ENCODE measurements around the gene TMBIM4.

The TMBIM4 gene

GRCh38 chr12:66113471-66113870 is 56.3 kb downstream of the TMBIM4 start:
- no peak overlapping the region for H4K8ac ChIP-seq (ENCODE audit: low read length)
- no peak overlapping the region for H2BK120ac ChIP-seq (ENCODE audit: low read depth, low read length)

GRCh38 chr12:66111605-66112004 is 58.2 kb downstream of the TMBIM4 start:
- peak overlapping the region in 1 of 2 experiments; percentile 43 for H3K18ac ChIP-seq (ENCODE audit: low read depth in 1 of 2, low read length in 2 of 2)
- no peak overlapping the region for H4K91ac ChIP-seq (ENCODE audit: low read length)
- H2AK5ac ChIP-seq (ENCODE audit: low read length, severe bottlenecking), result no peak overlapping the region
- DNase-seq, result peak; percentile 37
- no peaks in the 10 kb centered on the region for H3K9me3 ChIP-seq (ENCODE audit: control insufficient read depth, low read length)
- no peak overlapping the region for H3K14ac ChIP-seq (ENCODE audit: low read length in 2 of 2)
- H3K27me3 ChIP-seq (ENCODE audit: control insufficient read depth in 1 of 2, insufficient read depth in 1 of 2, low read length in 2 of 2), result no peaks in the 10 kb centered on the region
- no peak overlapping the region for H3K4me3 ChIP-seq (ENCODE audit: insufficient read depth in 1 of 2, low read depth in 1 of 2, low read length in 2 of 2)
- no peak overlapping the region for H3K27ac ChIP-seq (ENCODE audit: low read length, poor library complexity, severe bottlenecking)
- no peak overlapping the region for H2BK15ac ChIP-seq (ENCODE audit: low read depth, poor library complexity, severe bottlenecking)
- no peak overlapping the region for H2BK120ac ChIP-seq (ENCODE audit: low read depth, low read length)
- H4K8ac ChIP-seq (ENCODE audit: low read length), result no peak overlapping the region
- no peak overlapping the region for H2AFZ ChIP-seq (ENCODE audit: low read depth, low read length)
- no peaks in the 10 kb centered on the region for H3K36me3 ChIP-seq (ENCODE audit: control insufficient read depth in 1 of 2, insufficient read depth in 2 of 2, low read depth in 1 of 2, low read length in 2 of 2)
- no peak overlapping the region for H3K4ac ChIP-seq (ENCODE audit: low read depth in 1 of 2, low read length in 2 of 2)
- H3K79me1 ChIP-seq (replicated peaks; ENCODE audit: low read length, poor library complexity, severe bottlenecking), result no peaks in the 10 kb centered on the region
- H2BK5ac ChIP-seq (ENCODE audit: low read depth, low read length, poor library complexity, severe bottlenecking), result no peak overlapping the region
- no peak overlapping the region for H3K4me2 ChIP-seq (ENCODE audit: low read length, poor library complexity, severe bottlenecking)
- H3K4me1 ChIP-seq (ENCODE audit: control insufficient read depth, insufficient read depth, low read depth, low read length), result no peaks in the 10 kb centered on the region
- H3K9ac ChIP-seq (ENCODE audit: low read length), result no peak overlapping the region
- no peak overlapping the region for H3K23ac ChIP-seq (ENCODE audit: low read length in 2 of 2)
- no peak overlapping the region for H2BK12ac ChIP-seq (ENCODE audit: low read length in 2 of 2)

More at GRCh38 chr12:66113471-66113870, 56.3 kb downstream of the TMBIM4 start:
- Histone ChIP-seq H3K4ac (ENCODE audit: low read depth in 1 of 2, low read length in 2 of 2) (no peak overlapping the region), H3K36me3 (ENCODE audit: control insufficient read depth in 1 of 2, insufficient read depth in 2 of 2, low read depth in 1 of 2, low read length in 2 of 2) (no peaks in the 10 kb centered on the region), H3K18ac (ENCODE audit: low read depth in 1 of 2, low read length in 2 of 2) (no peak overlapping the region), H4K91ac (ENCODE audit: low read length) (no peak overlapping the region), H3K14ac (ENCODE audit: low read length in 2 of 2) (no peak overlapping the region), H3K79me1 (replicated peaks; ENCODE audit: low read length, poor library complexity, severe bottlenecking) (no peaks in the 10 kb centered on the region), H3K23ac (ENCODE audit: low read length in 2 of 2) (no peak overlapping the region), H3K27me3 (ENCODE audit: control insufficient read depth in 1 of 2, insufficient read depth in 1 of 2, low read length in 2 of 2) (no peaks in the 10 kb centered on the region), H2BK15ac (ENCODE audit: low read depth, poor library complexity, severe bottlenecking) (no peak overlapping the region), H2AFZ (ENCODE audit: low read depth, low read length) (no peak overlapping the region), H3K4me3 (ENCODE audit: insufficient read depth in 1 of 2, low read depth in 1 of 2, low read length in 2 of 2) (no peak overlapping the region), H3K4me2 (ENCODE audit: low read length, poor library complexity, severe bottlenecking) (no peak overlapping the region), H2BK5ac (ENCODE audit: low read depth, low read length, poor library complexity, severe bottlenecking) (no peak overlapping the region), H3K9ac (ENCODE audit: low read length) (no peak overlapping the region), H3K9me3 (ENCODE audit: control insufficient read depth, low read length) (no peaks in the 10 kb centered on the region), H3K4me1 (ENCODE audit: control insufficient read depth, insufficient read depth, low read depth, low read length) (no peaks in the 10 kb centered on the region), H2AK5ac (ENCODE audit: low read length, severe bottlenecking) (no peak overlapping the region), H2BK12ac (ENCODE audit: low read length in 2 of 2) (no peak overlapping the region), H3K27ac (ENCODE audit: low read length, poor library complexity, severe bottlenecking) (no peak overlapping the region)
- DNase-seq, result no peak
- WGBS, result 100% methylated on average over 1 of the region's 1 CpG

- 85% methylated on average over 3 of the region's 4 CpGs for WGBS
- Histone ChIP-seq H3K4me2 (ENCODE audit: low read length, poor library complexity, severe bottlenecking) (no peak overlapping the region), H3K9ac (ENCODE audit: low read length) (no peak overlapping the region), H4K91ac (ENCODE audit: low read length) (no peak overlapping the region), H3K14ac (ENCODE audit: low read length in 2 of 2) (no peak overlapping the region), H3K79me1 (replicated peaks; ENCODE audit: low read length, poor library complexity, severe bottlenecking) (no peaks in the 10 kb centered on the region), H3K27me3 (ENCODE audit: control insufficient read depth in 1 of 2, insufficient read depth in 1 of 2, low read length in 2 of 2) (no peaks in the 10 kb centered on the region), H3K9me3 (ENCODE audit: control insufficient read depth, low read length) (no peaks in the 10 kb centered on the region), H3K4ac (ENCODE audit: low read depth in 1 of 2, low read length in 2 of 2) (no peak overlapping the region), H2BK5ac (ENCODE audit: low read depth, low read length, poor library complexity, severe bottlenecking) (no peak overlapping the region), H3K18ac (ENCODE audit: low read depth in 1 of 2, low read length in 2 of 2) (no peak overlapping the region), H3K4me3 (ENCODE audit: insufficient read depth in 1 of 2, low read depth in 1 of 2, low read length in 2 of 2) (no peak overlapping the region), H3K4me1 (ENCODE audit: control insufficient read depth, insufficient read depth, low read depth, low read length) (no peaks in the 10 kb centered on the region), H3K36me3 (ENCODE audit: control insufficient read depth in 1 of 2, insufficient read depth in 2 of 2, low read depth in 1 of 2, low read length in 2 of 2) (no peaks in the 10 kb centered on the region), H2BK120ac (ENCODE audit: low read depth, low read length) (no peak overlapping the region), H2BK12ac (ENCODE audit: low read length in 2 of 2) (no peak overlapping the region), H4K8ac (ENCODE audit: low read length) (no peak overlapping the region), H2BK15ac (ENCODE audit: low read depth, poor library complexity, severe bottlenecking) (no peak overlapping the region), H3K23ac (ENCODE audit: low read length in 2 of 2) (no peak overlapping the region), H2AK5ac (ENCODE audit: low read length, severe bottlenecking) (no peak overlapping the region), H2AFZ (ENCODE audit: low read depth, low read length) (no peak overlapping the region), H3K27ac (ENCODE audit: low read length, poor library complexity, severe bottlenecking) (no peak overlapping the region)
- no peak for DNase-seq
Observed at GRCh38 chr12:66109056-66109455, 60.7 kb downstream of the TMBIM4 start.

DNA sequence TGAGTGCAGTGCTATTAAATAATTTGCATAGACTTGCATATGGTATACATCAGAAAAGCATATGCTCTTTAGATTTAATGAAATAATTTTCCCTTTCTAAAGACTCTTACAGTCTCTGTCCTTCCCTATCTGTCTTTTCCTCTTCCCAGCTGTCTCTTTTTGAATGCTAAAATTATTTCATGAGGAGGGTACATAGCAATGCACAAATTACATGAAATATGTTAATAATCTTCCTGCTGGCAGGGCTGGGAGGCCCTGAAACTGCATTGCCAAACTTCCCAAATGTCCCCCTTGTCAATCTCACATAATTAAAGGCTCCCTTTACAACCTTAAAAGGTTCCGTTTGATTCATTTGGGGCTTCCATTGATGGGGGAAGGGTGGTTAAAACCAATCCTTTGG is 61.4 kb downstream of the TMBIM4 start:
- no peak overlapping the region for H3K4me2 ChIP-seq (ENCODE audit: low read length, poor library complexity, severe bottlenecking)
- no peak overlapping the region for H3K27ac ChIP-seq (ENCODE audit: low read length, poor library complexity, severe bottlenecking)
- H2BK15ac ChIP-seq (ENCODE audit: low read depth, poor library complexity, severe bottlenecking), result no peak overlapping the region
- no peak overlapping the region for H4K8ac ChIP-seq (ENCODE audit: low read length)
- H3K36me3 ChIP-seq (ENCODE audit: control insufficient read depth in 1 of 2, insufficient read depth in 2 of 2, low read depth in 1 of 2, low read length in 2 of 2), result no peaks in the 10 kb centered on the region
- H2AFZ ChIP-seq (ENCODE audit: low read depth, low read length), result no peak overlapping the region
- H3K79me1 ChIP-seq (replicated peaks; ENCODE audit: low read length, poor library complexity, severe bottlenecking), result no peaks in the 10 kb centered on the region
- no peak overlapping the region for H2BK120ac ChIP-seq (ENCODE audit: low read depth, low read length)
- H3K14ac ChIP-seq (ENCODE audit: low read length in 2 of 2), result no peak overlapping the region
- no peaks in the 10 kb centered on the region for H3K27me3 ChIP-seq (ENCODE audit: control insufficient read depth in 1 of 2, insufficient read depth in 1 of 2, low read length in 2 of 2)
- no peaks in the 10 kb centered on the region for H3K9me3 ChIP-seq (ENCODE audit: control insufficient read depth, low read length)
- no peak overlapping the region for H3K4me3 ChIP-seq (ENCODE audit: insufficient read depth in 1 of 2, low read depth in 1 of 2, low read length in 2 of 2)
- no peaks in the 10 kb centered on the region for H3K4me1 ChIP-seq (ENCODE audit: control insufficient read depth, insufficient read depth, low read depth, low read length)
- DNase-seq, result no peak
- H3K4ac ChIP-seq (ENCODE audit: low read depth in 1 of 2, low read length in 2 of 2), result no peak overlapping the region
- no peak overlapping the region for H3K9ac ChIP-seq (ENCODE audit: low read length)
- no peak overlapping the region for H3K18ac ChIP-seq (ENCODE audit: low read depth in 1 of 2, low read length in 2 of 2)
- no peak overlapping the region for H2BK12ac ChIP-seq (ENCODE audit: low read length in 2 of 2)
- no peak overlapping the region for H2BK5ac ChIP-seq (ENCODE audit: low read depth, low read length, poor library complexity, severe bottlenecking)
- H4K91ac ChIP-seq (ENCODE audit: low read length), result no peak overlapping the region
- H3K23ac ChIP-seq (ENCODE audit: low read length in 2 of 2), result no peak overlapping the region
- no peak overlapping the region for H2AK5ac ChIP-seq (ENCODE audit: low read length, severe bottlenecking)
- WGBS, result no CpG with 5 or more reads among the region's 1 CpG

All from mesenchymal stem cell (in vitro differentiated cells and primary cell).